Measurements from ENCODE around the gene ERF.

- no peak for TF ChIP-seq CTCF (IDR thresholded peaks at IDR 0.05 in 2 of 3, conservative IDR thresholded peaks at IDR 0.05 in 1 of 3; ENCODE audit: control insufficient read depth in 2 of 3, extremely low read depth in 1 of 3, insufficient read depth in 1 of 3, low read depth in 3 of 3, low read length in 3 of 3)
- no peak for TF ChIP-seq SUZ12 (IDR thresholded peaks at IDR 0.05; ENCODE audit: unreplicated experiment)
- no peak for TF ChIP-seq GABPA (IDR thresholded peaks at IDR 0.05; ENCODE audit: low read depth)
- no peak for TF ChIP-seq SREBF2 (IDR thresholded peaks at IDR 0.05; ENCODE audit: low read length)
- TF ChIP-seq CHD4 (IDR thresholded peaks at IDR 0.05) = no peak
Observed at GRCh38 chr19:42272989-42273406, 18.1 kb upstream of the ERF start.
